HUDEP-2 (cell line): Measurements from ENCODE around the gene TFAP2D.

Source experiments
- DNase-seq, 76 experiments: peaks; one replicate each; lab custom pipeline; 2025; ENCODE audit not compliant: unreplicated experiment in 76 of 76; lab: John Stamatoyannopoulos, UW

TFAP2D gene

DNA sequence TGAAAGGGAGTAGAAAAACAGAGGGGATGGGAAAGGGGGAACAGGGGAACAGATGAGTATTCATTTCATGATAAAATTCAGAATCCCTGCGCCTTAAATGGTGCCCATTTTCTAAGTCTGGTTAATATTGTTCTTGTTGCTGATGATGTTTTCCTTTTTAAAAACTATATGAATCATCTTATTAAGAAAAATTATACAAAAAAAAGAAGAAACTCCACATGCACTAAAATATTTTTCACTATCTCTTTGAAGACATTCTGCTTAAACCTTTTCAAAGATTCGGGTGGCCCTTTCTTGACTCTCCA lies 104.3 kb downstream of the TFAP2D start:
- no peak for DNase-seq

GRCh38 chr6:50818020-50818419 lies 104.7 kb downstream of the TFAP2D start:
- DNase-seq, result no peak

GRCh38 chr6:50818673-50819072 lies 105.3 kb downstream of the TFAP2D start, which contains the start of gene TFAP2B:
Gene TFAP2B (plus strand): TSS chr6:50818871. CDS start chr6:50818892, 21 bp downstream.
- no peak for DNase-seq

GRCh38 chr6:50819466-50819903 lies 106.2 kb downstream of the TFAP2D start:
- no peak for DNase-seq

- DNase-seq, result no peak
Observed at GRCh38 chr6:50819904-50820868, 106.9 kb downstream of the TFAP2D start.

DNA sequence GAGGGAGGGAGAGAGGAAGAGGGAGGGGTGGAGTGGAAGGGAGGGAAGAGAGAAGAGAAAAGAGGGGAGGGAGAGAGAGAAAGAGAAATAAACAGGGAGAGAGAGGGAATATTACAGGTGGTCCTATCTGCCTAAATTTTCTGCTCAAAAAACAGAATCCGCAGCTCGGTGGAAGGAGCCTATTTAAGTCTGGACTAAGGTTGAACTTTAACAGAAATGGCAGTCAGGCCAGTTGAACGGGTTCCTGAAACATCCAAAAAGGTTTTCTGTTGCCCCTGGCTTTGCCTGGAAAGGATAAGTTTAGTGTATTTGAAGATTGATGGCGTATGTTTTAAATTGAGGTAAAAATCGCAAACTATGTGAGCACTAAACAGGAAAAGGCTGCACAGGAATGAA lies 107.5 kb downstream of the TFAP2D start:
- DNase-seq, result no peak

GRCh38 chr6:50821441-50822077 lies 108.2 kb downstream of the TFAP2D start:
- no peak for DNase-seq

GRCh38 chr6:50822078-50822476 lies 108.8 kb downstream of the TFAP2D start:
- DNase-seq, result no peak
